C4-2B (cell line): Measurements from ENCODE around the gene GARIN6.

Experiments
- ZFX ChIP-seq: fragments of 450-650 bp; IDR thresholded peaks from 2 replicates; pipeline ENCODE4 v1.6.1; 2017
- TF ChIP-seq, protein P1 (sequence below): fragments of 450-650 bp; conservative IDR thresholded peaks from 2 replicates; pipeline ENCODE4 v1.5.1; 2017; ENCODE audit warnings: mild to moderate bottlenecking

DNA sequence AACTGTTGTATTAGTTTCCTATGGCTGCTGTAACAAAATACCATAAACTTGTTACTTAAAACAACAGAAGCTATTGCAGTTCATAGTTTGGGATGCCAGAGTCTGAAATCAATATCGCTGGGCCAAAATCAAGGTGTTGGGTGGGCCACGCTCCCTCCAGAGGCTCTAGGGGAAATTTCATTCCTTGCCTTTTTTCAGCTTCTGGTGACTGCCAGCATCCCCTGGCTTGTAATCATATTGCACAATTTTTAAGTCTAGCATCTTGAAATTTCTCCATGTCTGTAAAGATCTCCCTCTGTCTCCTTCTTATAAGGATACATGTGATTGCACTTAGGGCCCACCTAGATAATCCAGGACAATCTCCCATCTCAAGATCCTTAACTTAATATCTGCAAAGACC lies 48.8 kb upstream of the GARIN6 start:
- TF ChIP-seq, protein P1, sequence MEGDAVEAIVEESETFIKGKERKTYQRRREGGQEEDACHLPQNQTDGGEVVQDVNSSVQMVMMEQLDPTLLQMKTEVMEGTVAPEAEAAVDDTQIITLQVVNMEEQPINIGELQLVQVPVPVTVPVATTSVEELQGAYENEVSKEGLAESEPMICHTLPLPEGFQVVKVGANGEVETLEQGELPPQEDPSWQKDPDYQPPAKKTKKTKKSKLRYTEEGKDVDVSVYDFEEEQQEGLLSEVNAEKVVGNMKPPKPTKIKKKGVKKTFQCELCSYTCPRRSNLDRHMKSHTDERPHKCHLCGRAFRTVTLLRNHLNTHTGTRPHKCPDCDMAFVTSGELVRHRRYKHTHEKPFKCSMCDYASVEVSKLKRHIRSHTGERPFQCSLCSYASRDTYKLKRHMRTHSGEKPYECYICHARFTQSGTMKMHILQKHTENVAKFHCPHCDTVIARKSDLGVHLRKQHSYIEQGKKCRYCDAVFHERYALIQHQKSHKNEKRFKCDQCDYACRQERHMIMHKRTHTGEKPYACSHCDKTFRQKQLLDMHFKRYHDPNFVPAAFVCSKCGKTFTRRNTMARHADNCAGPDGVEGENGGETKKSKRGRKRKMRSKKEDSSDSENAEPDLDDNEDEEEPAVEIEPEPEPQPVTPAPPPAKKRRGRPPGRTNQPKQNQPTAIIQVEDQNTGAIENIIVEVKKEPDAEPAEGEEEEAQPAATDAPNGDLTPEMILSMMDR = no peak
- TF ChIP-seq ZFX = no peak
